GM23338 (cell line): ENCODE results near the gene CLSTN2.

Source experiments
- CREB1 ChIP-seq: fragments of 250-450 bp; sonication (Bioruptor Pico); IDR thresholded peaks from 2 replicates; pipeline ENCODE4 v1.5.0; 2020; ENCODE audit warnings: low read depth, mild to moderate bottlenecking, moderate library complexity
- CTCF ChIP-seq, 2 experiments: fragments of 200-600 bp in 1 of 2; sonication (generic) in 1 of 2; conservative IDR thresholded peaks; 2 replicates each; pipeline versions ENCODE4 v1.5.1 to v1.6.1; 2016 to 2017; ENCODE audit warnings: antibody characterized with exemption in 2 of 2, low read depth in 2 of 2, mild to moderate bottlenecking in 2 of 2, moderate library complexity in 1 of 2
- EZH2 ChIP-seq: fragments of 200-600 bp; sonication (generic); IDR thresholded peaks from one replicate; pipeline ENCODE4 v1.8.0; 2017; ENCODE audit warnings: antibody characterized with exemption, mild to moderate bottlenecking, low read depth; ENCODE audit not compliant: unreplicated experiment
- EZH2phosphoT487 ChIP-seq: fragments of 200-600 bp; sonication (generic); IDR thresholded peaks from one replicate; pipeline ENCODE4 v1.8.1; 2018; ENCODE audit warnings: antibody characterized with exemption; ENCODE audit not compliant: unreplicated experiment
- JUNB ChIP-seq: IDR thresholded peaks from one replicate; pipeline ENCODE4 v1.6.1; 2016; ENCODE audit warnings: antibody characterized with exemption; ENCODE audit not compliant: unreplicated experiment
- POLR2AphosphoS5 ChIP-seq: IDR thresholded peaks from 2 replicates; pipeline ENCODE4 v1.6.1; 2016; ENCODE audit warnings: antibody characterized with exemption, low read depth
- REST ChIP-seq: IDR thresholded peaks from one replicate; pipeline ENCODE4 v1.6.1; 2018; ENCODE audit warnings: antibody characterized with exemption; ENCODE audit not compliant: unreplicated experiment
- ZNF114 ChIP-seq: fragments of 250-450 bp; sonication (Bioruptor Pico); IDR thresholded peaks from 2 replicates; pipeline ENCODE4 v1.5.0; 2020; ENCODE audit warnings: mild to moderate bottlenecking, moderate library complexity
- ZNF462 ChIP-seq: fragments of 250-450 bp; sonication (Bioruptor Pico); IDR thresholded peaks from 2 replicates; pipeline ENCODE4 v1.5.0; 2020; ENCODE audit warnings: mild to moderate bottlenecking, moderate library complexity

GRCh38 chr3:140159646-140160045 lies 224.7 kb downstream of the CLSTN2 start:
- TF ChIP-seq REST = no peak
- TF ChIP-seq CTCF (conservative IDR thresholded peaks at IDR 0.05; ENCODE audit: low read depth in 2 of 2) = no peak
- TF ChIP-seq EZH2phosphoT487 = no peak
- TF ChIP-seq ZNF114 (CRISPR knock-in tag) = no peak
- TF ChIP-seq JUNB = no peak
- no peak for TF ChIP-seq ZNF462 (CRISPR knock-in tag)
- TF ChIP-seq EZH2 = no peak
- TF ChIP-seq POLR2AphosphoS5 = no peak
- TF ChIP-seq CREB1 (CRISPR knock-in tag) = no peak
